ENCODE measurements around the gene DKK1. TPM values are rescaled to one million over a fixed set of nuclear protein-coding genes. Genes with fewer than 3 reads are reported as not detected.
"Not testable (repeated sequence)": the region's sequence is repeated elsewhere in the genome, so short reads cannot be mapped to it uniquely, and the experiment has no call there.

DKK1 gene
- total RNA-seq, 1 donor from 2014 or later, result not detected

DNA sequence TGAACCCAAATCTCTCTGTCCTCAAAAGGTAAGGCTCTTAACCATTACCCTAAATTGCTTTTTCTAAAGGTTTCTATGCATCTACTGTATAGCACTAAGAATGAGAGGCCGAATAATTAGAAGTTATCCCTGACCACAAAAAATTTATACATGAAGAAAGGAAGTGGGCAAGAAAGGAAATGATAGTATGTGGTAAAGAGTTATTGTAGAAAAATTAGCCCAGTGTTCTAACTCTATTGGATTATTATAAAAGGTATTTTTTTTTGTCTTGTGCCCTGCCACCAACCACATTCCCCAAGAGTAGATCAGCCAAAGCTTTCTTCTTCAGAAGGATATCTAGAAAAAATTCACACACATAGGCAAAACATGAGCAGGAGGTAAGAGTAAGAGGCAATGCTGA is 45.4 kb downstream of the DKK1 start:
- no peaks in the 10 kb centered on the region for H3K4me1 Mint-ChIP-seq
- ChIA-PET CTCF (no interaction called here), POLR2A (no interaction called here)
- ATAC-seq (ENCODE audit: low read depth), result no peak
- no peaks in the 10 kb centered on the region for H3K9me3 Mint-ChIP-seq
- H3K27ac Mint-ChIP-seq, result no peak overlapping the region
- no peak for DNase-seq
- H3K4me3 Mint-ChIP-seq, result no peak overlapping the region
- TF ChIP-seq, protein P1, sequence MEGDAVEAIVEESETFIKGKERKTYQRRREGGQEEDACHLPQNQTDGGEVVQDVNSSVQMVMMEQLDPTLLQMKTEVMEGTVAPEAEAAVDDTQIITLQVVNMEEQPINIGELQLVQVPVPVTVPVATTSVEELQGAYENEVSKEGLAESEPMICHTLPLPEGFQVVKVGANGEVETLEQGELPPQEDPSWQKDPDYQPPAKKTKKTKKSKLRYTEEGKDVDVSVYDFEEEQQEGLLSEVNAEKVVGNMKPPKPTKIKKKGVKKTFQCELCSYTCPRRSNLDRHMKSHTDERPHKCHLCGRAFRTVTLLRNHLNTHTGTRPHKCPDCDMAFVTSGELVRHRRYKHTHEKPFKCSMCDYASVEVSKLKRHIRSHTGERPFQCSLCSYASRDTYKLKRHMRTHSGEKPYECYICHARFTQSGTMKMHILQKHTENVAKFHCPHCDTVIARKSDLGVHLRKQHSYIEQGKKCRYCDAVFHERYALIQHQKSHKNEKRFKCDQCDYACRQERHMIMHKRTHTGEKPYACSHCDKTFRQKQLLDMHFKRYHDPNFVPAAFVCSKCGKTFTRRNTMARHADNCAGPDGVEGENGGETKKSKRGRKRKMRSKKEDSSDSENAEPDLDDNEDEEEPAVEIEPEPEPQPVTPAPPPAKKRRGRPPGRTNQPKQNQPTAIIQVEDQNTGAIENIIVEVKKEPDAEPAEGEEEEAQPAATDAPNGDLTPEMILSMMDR (IDR thresholded peaks at IDR 0.05), result no peak
- intact Hi-C loops (cut with micrococcal nuclease), result no loop called here
- no peaks in the 10 kb centered on the region for H3K27me3 Mint-ChIP-seq
- no peaks in the 10 kb centered on the region for H3K36me3 Mint-ChIP-seq (ENCODE audit: low read depth)

- ATAC-seq (ENCODE audit: low read depth), result not testable (repeated sequence)
These were observed 51.7 kb downstream of the DKK1 start for GRCh38 chr10:52365547-52366432.

More at GRCh38 chr10:52365547-52366432, 51.7 kb downstream of the DKK1 start:
- CTCF ChIA-PET; H3K27ac Mint-ChIP-seq; H3K9me3 Mint-ChIP-seq; H3K36me3 Mint-ChIP-seq (ENCODE audit: low read depth); H3K4me1 Mint-ChIP-seq; intact Hi-C loops (cut with micrococcal nuclease); DNase-seq; H3K27me3 Mint-ChIP-seq; POLR2A ChIA-PET; H3K4me3 Mint-ChIP-seq: not testable (repeated sequence)

Data from activated B cell treated with CpG ODN at 0.5 μM for 24 hours (primary cell).